HepG2 (cell line): ENCODE data around the gene TFG. TPM values are rescaled to one million over a fixed set of nuclear protein-coding genes. Genes with fewer than 3 reads are reported as not detected.

Experiments used
- CEBPB ChIP-seq: IDR thresholded peaks from 2 replicates; pipeline ENCODE4 v1.6.1; 2011; ENCODE audit warnings: low read depth, low read length, improper control_type of control experiment, borderline replicate concordance
- CEBPZ ChIP-seq: IDR thresholded peaks from 2 replicates; pipeline ENCODE4 v1.6.1; 2012; ENCODE audit warnings: low read length, improper control_type of control experiment
- GABPB1 ChIP-seq: IDR thresholded peaks from 2 replicates; pipeline ENCODE4 v1.6.1; 2016; ENCODE audit warnings: mild to moderate bottlenecking, missing genetic modification reagents, moderate library complexity, missing compliant biosample characterization
- GLI4 ChIP-seq: sonication (generic); formaldehyde crosslinking; IDR thresholded peaks from 2 replicates; pipeline ENCODE4 v1.5.1; 2020; ENCODE audit warnings: missing genetic modification reagents, mild to moderate bottlenecking, moderate library complexity, borderline replicate concordance
- HDAC2 ChIP-seq: sonication (generic); formaldehyde crosslinking; IDR thresholded peaks from 2 replicates; pipeline ENCODE4 v1.4.0; 2020; ENCODE audit warnings: missing genetic modification reagents
- HDAC6 ChIP-seq: fragments of 200-600 bp; sonication (generic); IDR thresholded peaks from 2 replicates; pipeline ENCODE4 v1.7.0; 2017; ENCODE audit warnings: mild to moderate bottlenecking, antibody characterized with exemption, low read length, low read depth
- HNRNPUL1 ChIP-seq: fragments of 200-400 bp; formaldehyde crosslinking; IDR thresholded peaks from 2 replicates; pipeline ENCODE4 v1.6.1; 2017; ENCODE audit warnings: low read depth, mild to moderate bottlenecking, low read length, moderate library complexity
- IRX3 ChIP-seq: sonication (generic); formaldehyde crosslinking; IDR thresholded peaks from 2 replicates; pipeline ENCODE4 v1.8.1; 2023; ENCODE audit warnings: mild to moderate bottlenecking, low read depth, missing genetic modification reagents, borderline replicate concordance
- ISL2 ChIP-seq: sonication (generic); formaldehyde crosslinking; IDR thresholded peaks from 2 replicates; pipeline ENCODE4 v1.5.0; 2020; ENCODE audit warnings: missing genetic modification reagents
- NFATC3 ChIP-seq: sonication (generic); formaldehyde crosslinking; IDR thresholded peaks from 2 replicates; pipeline ENCODE4 v1.5.1; 2020; ENCODE audit warnings: mild to moderate bottlenecking, missing genetic modification reagents
- POLR2AphosphoS2 ChIP-seq: IDR thresholded peaks from 2 replicates; pipeline ENCODE4 v1.6.1; 2011; ENCODE audit warnings: low read depth, low read length, improper control_type of control experiment
- RBM22 ChIP-seq: fragments of 200-400 bp; formaldehyde crosslinking; optimal IDR thresholded peaks from 2 replicates; pipeline ENCODE3; 2017; ENCODE audit warnings: mild to moderate bottlenecking, low read length, moderate library complexity
- RXRA ChIP-seq: sonication (generic); formaldehyde crosslinking; IDR thresholded peaks from 2 replicates; pipeline ENCODE4 v1.5.1; 2020; ENCODE audit warnings: missing genetic modification reagents
- RXRB ChIP-seq: IDR thresholded peaks from 2 replicates; pipeline ENCODE4 v1.6.1; 2016; ENCODE audit warnings: borderline replicate concordance, missing genetic modification reagents, missing compliant biosample characterization
- SP4 ChIP-seq: sonication (generic); formaldehyde crosslinking; IDR thresholded peaks from 2 replicates; pipeline ENCODE4 v1.8.1; 2023; ENCODE audit warnings: mild to moderate bottlenecking, missing genetic modification reagents
- SP5 ChIP-seq: IDR thresholded peaks from 2 replicates; pipeline ENCODE4 v1.6.1; 2016; ENCODE audit warnings: low read depth, borderline replicate concordance
- SRY ChIP-seq: sonication (generic); formaldehyde crosslinking; IDR thresholded peaks from 2 replicates; pipeline ENCODE4 v1.8.0; 2022; ENCODE audit warnings: mild to moderate bottlenecking, missing genetic modification reagents
- TBL1XR1 ChIP-seq: fragments of 150-350 bp; IDR thresholded peaks from 2 replicates; pipeline ENCODE4 v1.6.1; 2014; ENCODE audit warnings: borderline replicate concordance, low read length; ENCODE audit not compliant: partially characterized antibody
- TMF1 ChIP-seq: sonication (generic); formaldehyde crosslinking; IDR thresholded peaks from 2 replicates; pipeline ENCODE4 v1.8.1; 2022; ENCODE audit warnings: low read depth, missing genetic modification reagents
- ZBTB39 ChIP-seq: sonication (generic); formaldehyde crosslinking; IDR thresholded peaks from 2 replicates; pipeline ENCODE4 v1.5.0; 2020; ENCODE audit warnings: missing genetic modification reagents
- ZFP36L2 ChIP-seq: sonication (generic); formaldehyde crosslinking; IDR thresholded peaks from 2 replicates; pipeline ENCODE4 v1.4.0; 2020; ENCODE audit warnings: missing genetic modification reagents
- ZNF225 ChIP-seq: sonication (generic); formaldehyde crosslinking; IDR thresholded peaks from 2 replicates; pipeline ENCODE4 v1.4.0; 2020; ENCODE audit warnings: mild to moderate bottlenecking, missing genetic modification reagents
- ZNF768 ChIP-seq: sonication (generic); formaldehyde crosslinking; IDR thresholded peaks from 2 replicates; pipeline ENCODE4 v1.4.0; 2020; ENCODE audit warnings: missing genetic modification reagents
- ZNF775 ChIP-seq: sonication (generic); formaldehyde crosslinking; IDR thresholded peaks from 2 replicates; pipeline ENCODE4 v1.4.0; 2020; ENCODE audit warnings: missing genetic modification reagents, mild to moderate bottlenecking, moderate library complexity, borderline replicate concordance
- ZNF883 ChIP-seq: sonication (generic); formaldehyde crosslinking; IDR thresholded peaks from 2 replicates; pipeline ENCODE4 v1.5.1; 2020; ENCODE audit warnings: mild to moderate bottlenecking, missing genetic modification reagents; ENCODE audit errors: not compliant biosample characterization
- polyA plus RNA-seq, 8 experiments: library from polyadenylated mRNA; depleted of rRNA in 3 of 8; stranded (reverse) in 7 of 8; unstranded in 1 of 8; fragments of >200 nt; fragmentation: Illumina TruSeq in 4 of 8; extraction: Trizol in 4 of 8; gene quantifications; 2 replicates each; pipeline versions ENCODE4 v1.2.1 to v1.2.3, GENCODE V29; 2011 to 2016; ENCODE audit warnings: low read depth in 4 of 8, missing spikeins in 1 of 8, mixed read lengths in 1 of 8; ENCODE audit not compliant: insufficient read depth in 1 of 8
- total RNA-seq, 5 experiments: library from RNA; depleted of rRNA; stranded (reverse); fragments of >200 nt; fragmentation: Illumina TruSeq; extraction: Trizol; gene quantifications; 2 replicates each; pipeline ENCODE4 v1.2.3, GENCODE V29; 2016; ENCODE audit warnings: low read depth in 1 of 5

TFG gene
- total and polyA plus RNA-seq, 2 of the 13 experiments (the other 11 are each of a cell fraction or from before 2014, with no cell fraction given), result 53.6 to 71.7 TPM

- TF ChIP-seq ZNF883, result peak; percentile 65
- TF ChIP-seq HDAC6, result no peak
- TF ChIP-seq GABPB1 (CRISPR knock-in tag), result peak; percentile 95
- TF ChIP-seq TBL1XR1, result no peak
- peak; percentile 82; the same call in 1 of the 2 replicates for TF ChIP-seq TMF1 (CRISPR knock-in tag)
- peak; percentile 66; the same call in 1 of the 2 replicates for TF ChIP-seq ZNF225 (CRISPR knock-in tag)
- TF ChIP-seq POLR2AphosphoS2, result no peak
- TF ChIP-seq IRX3 (CRISPR knock-in tag), result peak; percentile 77
- no peak for TF ChIP-seq ZBTB39 (CRISPR knock-in tag)
- TF ChIP-seq HNRNPUL1, result no peak
- no peak for TF ChIP-seq ZNF775
- peak; percentile 81 for TF ChIP-seq SP4 (CRISPR knock-in tag)
- no peak; the same call in 1 of the 2 replicates for TF ChIP-seq SP5
- TF ChIP-seq RXRB, result peak; percentile 45
- 0 out of 2 replicates have a peak, but pooled peaks have one; percentile 57 for TF ChIP-seq ZFP36L2 (CRISPR knock-in tag)
- no peak for TF ChIP-seq CEBPB
- peak; percentile 39; the same call in 1 of the 2 replicates for TF ChIP-seq ZNF768 (CRISPR knock-in tag)
- peak; percentile 24; the same call in 1 of the 2 replicates for TF ChIP-seq RXRA (CRISPR knock-in tag)
- 0 out of 2 replicates have a peak, but pooled peaks have one; percentile 12 for TF ChIP-seq HDAC2 (CRISPR knock-in tag)
- 0 out of 2 replicates have a peak, but pooled peaks have one; percentile 48 for TF ChIP-seq SRY (CRISPR knock-in tag)
- TF ChIP-seq CEBPZ, result no peak
- no peak for TF ChIP-seq ISL2 (CRISPR knock-in tag)
- TF ChIP-seq NFATC3 (CRISPR knock-in tag), result no peak
- no peak for TF ChIP-seq RBM22
- no peak for TF ChIP-seq GLI4 (CRISPR knock-in tag)
Measured at GRCh38 chr3:100708989-100709841, at the start of gene TFG (continued).
